ENCODE measurements around the gene LKAAEAR1. TPM values are rescaled to one million over a fixed set of nuclear protein-coding genes. Genes with fewer than 3 reads are reported as not detected.

Gene LKAAEAR1
- total and polyA plus RNA-seq, 2 of the 4 experiments (the other 2 are of a cell fraction), result 0.21 TPM; not detected in 1

DNA sequence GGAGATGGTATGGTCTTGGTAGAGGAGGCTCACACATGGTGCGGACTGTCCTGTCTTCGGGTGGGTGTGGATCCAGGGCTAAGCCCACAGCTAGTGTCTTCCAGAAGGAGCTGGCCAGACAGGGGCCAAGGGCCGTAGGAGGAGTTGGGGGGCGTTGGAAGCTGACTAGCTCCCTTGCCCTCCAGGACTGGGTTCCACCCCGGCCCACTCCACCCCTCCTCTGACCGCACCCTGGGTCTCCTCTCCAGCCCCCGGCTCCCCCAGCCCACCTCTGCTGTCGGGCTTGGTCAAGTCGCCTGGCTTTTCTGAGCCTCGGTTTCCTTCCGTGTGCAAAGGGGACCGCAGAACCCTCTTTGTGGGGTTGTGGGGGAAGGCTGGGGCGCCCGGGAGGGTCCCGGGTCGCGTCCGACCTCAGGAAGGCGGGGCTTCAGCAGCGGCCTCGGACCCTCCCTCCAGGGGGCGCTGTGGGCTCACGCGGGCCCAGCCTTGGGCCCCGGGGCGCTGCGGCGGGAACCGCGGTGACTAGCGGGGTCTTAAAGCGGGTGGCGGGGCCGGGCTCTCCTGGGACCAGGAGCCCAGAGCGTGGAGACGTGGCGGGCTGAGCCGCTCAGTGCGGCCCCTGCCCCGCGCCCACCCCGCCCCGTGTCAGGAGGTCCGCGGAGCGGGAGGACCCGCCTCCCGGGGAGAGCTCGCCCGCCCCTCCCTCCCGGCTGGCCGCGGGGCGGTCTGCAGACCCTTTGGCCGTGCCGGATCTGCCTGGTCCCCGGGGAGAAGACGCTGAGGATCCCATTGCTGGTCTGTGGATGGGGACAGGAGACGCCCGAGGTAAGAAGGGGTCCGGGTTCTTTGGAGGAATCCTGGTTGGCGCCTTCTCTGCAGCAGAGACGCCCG, 17.8 kb upstream of the LKAAEAR1 start:
- ChIA-PET POLR2A (ENCODE audit: unreplicated experiment) (no interaction called here), CTCF (no interaction called here)
- Histone ChIP-seq H3K56ac (ENCODE audit: extremely low read depth, insufficient read depth, low read length) (no peak overlapping the region), H3K9me1 (ENCODE audit: insufficient read depth, low read length) (no peaks in the 10 kb centered on the region), H2AFZ (replicated peaks; ENCODE audit: low read length, poor library complexity) (peak overlapping the region; percentile 78), H2BK120ac (ENCODE audit: low read depth, low read length) (no peak overlapping the region), H4K8ac (ENCODE audit: low read depth in 2 of 2, low read length in 2 of 2) (no peak overlapping the region), H3K4me3 (ENCODE audit: insufficient read depth, low read depth, low read length) (no peak overlapping the region; the same call in 1 of the 2 replicates), H3K36me3 (ENCODE audit: control insufficient read depth, insufficient read depth, low read length) (no peaks in the 10 kb centered on the region), H3K4ac (ENCODE audit: low read depth, low read length) (no peak overlapping the region), H2BK5ac (ENCODE audit: low read depth, low read length, poor library complexity, severe bottlenecking) (no peak overlapping the region), H4K5ac (ENCODE audit: low read depth, low read length) (no peak overlapping the region), H2BK20ac (ENCODE audit: low read depth, low read length) (no peak overlapping the region), H2AK5ac (ENCODE audit: low read depth, low read length) (no peak overlapping the region), H3K23ac (ENCODE audit: low read depth, low read length) (no peak overlapping the region), H3K14ac (replicated peaks; ENCODE audit: low read depth, low read length) (no peak overlapping the region), H3K79me1 (ENCODE audit: low read depth in 1 of 2, low read length in 2 of 2) (no peaks in the 10 kb centered on the region), H3K18ac (ENCODE audit: low read depth, low read length) (no peak overlapping the region), H3K4me2 (ENCODE audit: low read depth, low read length) (no peak overlapping the region), H3K27me3 (ENCODE audit: control insufficient read depth, insufficient read depth, low read length) (peaks cover 47% of the 10 kb centered on the region), H4K91ac (ENCODE audit: insufficient read depth, low read depth, low read length) (no peak overlapping the region), H3K4me1 (ENCODE audit: control insufficient read depth, insufficient read depth, low read length) (no peaks in the 10 kb centered on the region), H3K27ac (ENCODE audit: insufficient read depth, low read length) (no peak overlapping the region), H4K20me1 (ENCODE audit: insufficient read depth, low read length) (no peaks in the 10 kb centered on the region), H2BK15ac (ENCODE audit: low read depth, low read length) (no peak overlapping the region), H3K9me3 (ENCODE audit: control insufficient read depth, insufficient read depth, low read length) (no peaks in the 10 kb centered on the region), H2AK9ac (replicated peaks; ENCODE audit: low read depth, low read length, poor library complexity) (no peak overlapping the region), H3K9ac (ENCODE audit: low read depth, low read length) (no peak overlapping the region)
- WGBS, 2 experiments (ENCODE audit: extremely low coverage in 2 of 2, insufficient read length in 1 of 2), result 9% methylated on average over 18 of the region's 64 CpGs; no CpG with 5 or more reads in 1 of the 2 experiments
- no TSS peak for BruUV-seq (replicated peaks)
- TF ChIP-seq, protein P1, sequence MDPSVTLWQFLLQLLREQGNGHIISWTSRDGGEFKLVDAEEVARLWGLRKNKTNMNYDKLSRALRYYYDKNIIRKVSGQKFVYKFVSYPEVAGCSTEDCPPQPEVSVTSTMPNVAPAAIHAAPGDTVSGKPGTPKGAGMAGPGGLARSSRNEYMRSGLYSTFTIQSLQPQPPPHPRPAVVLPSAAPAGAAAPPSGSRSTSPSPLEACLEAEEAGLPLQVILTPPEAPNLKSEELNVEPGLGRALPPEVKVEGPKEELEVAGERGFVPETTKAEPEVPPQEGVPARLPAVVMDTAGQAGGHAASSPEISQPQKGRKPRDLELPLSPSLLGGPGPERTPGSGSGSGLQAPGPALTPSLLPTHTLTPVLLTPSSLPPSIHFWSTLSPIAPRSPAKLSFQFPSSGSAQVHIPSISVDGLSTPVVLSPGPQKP (IDR thresholded peaks at IDR 0.05; ENCODE audit: borderline replicate concordance, low read depth, low read length), result no peak
- TF ChIP-seq RFX5 (IDR thresholded peaks at IDR 0.05; ENCODE audit: low read depth, low read length) (no peak), CHD1 (IDR thresholded peaks at IDR 0.05; ENCODE audit: low read depth, low read length) (no peak), SMC3 (IDR thresholded peaks at IDR 0.05; ENCODE audit: low read depth, low read length) (peak; percentile 20; the same call in 1 of the 2 replicates), RAD21 (IDR thresholded peaks at IDR 0.05; ENCODE audit: low read length) (peak; percentile 41)
- TF ChIP-seq, protein P2, sequence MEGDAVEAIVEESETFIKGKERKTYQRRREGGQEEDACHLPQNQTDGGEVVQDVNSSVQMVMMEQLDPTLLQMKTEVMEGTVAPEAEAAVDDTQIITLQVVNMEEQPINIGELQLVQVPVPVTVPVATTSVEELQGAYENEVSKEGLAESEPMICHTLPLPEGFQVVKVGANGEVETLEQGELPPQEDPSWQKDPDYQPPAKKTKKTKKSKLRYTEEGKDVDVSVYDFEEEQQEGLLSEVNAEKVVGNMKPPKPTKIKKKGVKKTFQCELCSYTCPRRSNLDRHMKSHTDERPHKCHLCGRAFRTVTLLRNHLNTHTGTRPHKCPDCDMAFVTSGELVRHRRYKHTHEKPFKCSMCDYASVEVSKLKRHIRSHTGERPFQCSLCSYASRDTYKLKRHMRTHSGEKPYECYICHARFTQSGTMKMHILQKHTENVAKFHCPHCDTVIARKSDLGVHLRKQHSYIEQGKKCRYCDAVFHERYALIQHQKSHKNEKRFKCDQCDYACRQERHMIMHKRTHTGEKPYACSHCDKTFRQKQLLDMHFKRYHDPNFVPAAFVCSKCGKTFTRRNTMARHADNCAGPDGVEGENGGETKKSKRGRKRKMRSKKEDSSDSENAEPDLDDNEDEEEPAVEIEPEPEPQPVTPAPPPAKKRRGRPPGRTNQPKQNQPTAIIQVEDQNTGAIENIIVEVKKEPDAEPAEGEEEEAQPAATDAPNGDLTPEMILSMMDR (conservative IDR thresholded peaks at IDR 0.05; ENCODE audit: low read depth, low read length), result peak; percentile 60
- dilution Hi-C loops (cut with HindIII; ENCODE audit: low sequenced_read_pairs, unreplicated experiment) (no loop called here), in situ Hi-C loops (cut with MboI; ENCODE audit: low sequenced_read_pairs) (no loop called here), intact Hi-C loops (cut with micrococcal nuclease) (no loop called here)
- ATAC-seq (ENCODE audit: low read depth) (peak; percentile 84), DNase-seq (no peak)
